Prostate gland (tissue), 2 donors: ENCODE measurements around the gene CCT6B.
A peak's percentile ranks its signal among the peaks of the same experiment; 100 is the strongest.

Experiments
- CTCF ChIP-seq, 4 experiments: fragments of 200-600 bp in 2 of 4; fragments of 450-650 bp in 2 of 4; sonication (generic) in 2 of 4; IDR thresholded peaks; 1 replicate in 3 of 4; 2 replicates in 1 of 4; pipeline ENCODE4 v1.5.1; 2016 to 2019; ENCODE audit warnings: antibody characterized with exemption in 4 of 4, mild to moderate bottlenecking in 2 of 4, moderate library complexity in 2 of 4
- POLR2A ChIP-seq: fragments of 450-650 bp; IDR thresholded peaks from one replicate; pipeline ENCODE4 v1.6.1; 2016; ENCODE audit warnings: antibody characterized with exemption, mild to moderate bottlenecking

GRCh38 chr17:34980681-34981537 lies 19.6 kb upstream of the CCT6B start:
- TF ChIP-seq CTCF (IDR thresholded peaks at IDR 0.05) (peak in 3 of 4 experiments; percentile 14 to 48 (median 47)), POLR2A (no peak)
